ENCODE results near the gene VWF. TPM values are rescaled to one million over a fixed set of nuclear protein-coding genes. Genes with fewer than 3 reads are reported as not detected.

The VWF gene
- total and polyA plus RNA-seq, 7 donors = 0.60 to 98.0 (median 42.2) TPM

DNA sequence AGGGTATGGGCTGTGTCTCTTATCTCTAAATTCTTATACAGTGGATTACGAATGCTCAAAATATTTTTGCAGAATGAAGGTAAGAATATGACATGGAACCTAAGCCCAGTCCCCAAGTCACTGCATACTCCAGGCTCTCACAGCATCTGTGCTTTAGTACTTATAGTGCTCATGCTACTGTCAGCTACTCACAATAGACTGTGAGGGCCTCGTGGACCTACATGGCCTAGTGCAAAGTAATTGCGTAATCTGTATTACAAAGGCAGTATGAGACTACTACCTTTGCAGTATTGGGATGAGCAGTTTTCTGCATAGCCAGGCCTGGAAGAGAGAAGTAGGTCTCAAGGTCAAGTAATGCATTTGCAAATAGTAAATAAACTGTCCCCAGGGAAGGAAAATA lies 27.9 kb downstream of the VWF start:
- intact Hi-C loops (cut with DNase I) = no loop called here
- H3K4me1 ChIP-seq = peaks cover 0 to 15% (median 12%) of the 10 kb centered on the region in 4 donors
- no peak overlapping the region for H3K4me3 ChIP-seq
- no peaks in the 10 kb centered on the region for H3K9me3 ChIP-seq
- no peak overlapping the region for H3K27ac ChIP-seq
- no peaks in the 10 kb centered on the region for H3K27me3 ChIP-seq
- WGBS, 2 donors = 80 to 81% methylated on average over 3 of the region's 3 CpGs
- DNase-seq = no peak
- H3K36me3 ChIP-seq = no peaks in the 10 kb centered on the region
- no peak for TF ChIP-seq POLR2AphosphoS5 (IDR thresholded peaks at IDR 0.05)
- no peak for TF ChIP-seq EP300 (IDR thresholded peaks at IDR 0.05)
- TF ChIP-seq, protein P1, sequence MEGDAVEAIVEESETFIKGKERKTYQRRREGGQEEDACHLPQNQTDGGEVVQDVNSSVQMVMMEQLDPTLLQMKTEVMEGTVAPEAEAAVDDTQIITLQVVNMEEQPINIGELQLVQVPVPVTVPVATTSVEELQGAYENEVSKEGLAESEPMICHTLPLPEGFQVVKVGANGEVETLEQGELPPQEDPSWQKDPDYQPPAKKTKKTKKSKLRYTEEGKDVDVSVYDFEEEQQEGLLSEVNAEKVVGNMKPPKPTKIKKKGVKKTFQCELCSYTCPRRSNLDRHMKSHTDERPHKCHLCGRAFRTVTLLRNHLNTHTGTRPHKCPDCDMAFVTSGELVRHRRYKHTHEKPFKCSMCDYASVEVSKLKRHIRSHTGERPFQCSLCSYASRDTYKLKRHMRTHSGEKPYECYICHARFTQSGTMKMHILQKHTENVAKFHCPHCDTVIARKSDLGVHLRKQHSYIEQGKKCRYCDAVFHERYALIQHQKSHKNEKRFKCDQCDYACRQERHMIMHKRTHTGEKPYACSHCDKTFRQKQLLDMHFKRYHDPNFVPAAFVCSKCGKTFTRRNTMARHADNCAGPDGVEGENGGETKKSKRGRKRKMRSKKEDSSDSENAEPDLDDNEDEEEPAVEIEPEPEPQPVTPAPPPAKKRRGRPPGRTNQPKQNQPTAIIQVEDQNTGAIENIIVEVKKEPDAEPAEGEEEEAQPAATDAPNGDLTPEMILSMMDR (IDR thresholded peaks at IDR 0.05) = no peak
- no peak for TF ChIP-seq POLR2A (IDR thresholded peaks at IDR 0.05)

DNA sequence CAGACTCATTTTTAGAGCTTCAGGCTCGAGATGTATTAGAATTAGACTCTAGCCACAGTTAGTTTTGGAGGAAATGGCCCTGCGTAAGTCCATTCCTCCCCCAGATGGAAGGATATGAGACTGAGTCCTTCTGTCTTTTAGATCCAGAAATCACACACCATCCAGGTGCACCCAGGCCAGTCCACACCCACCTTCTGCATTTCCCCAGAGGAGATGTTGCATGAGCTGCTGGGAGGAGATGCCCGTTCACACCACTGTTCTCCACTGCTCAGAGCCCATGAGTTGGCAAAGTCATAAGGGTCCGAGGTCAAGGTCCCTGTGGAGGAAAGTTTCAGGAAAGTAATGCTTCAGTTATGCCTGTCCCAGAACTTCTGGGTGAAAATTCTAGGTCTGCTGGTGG lies 29.2 kb downstream of the VWF start:
- Histone ChIP-seq H3K4me1 (peaks cover 0 to 26% (median 15%) of the 10 kb centered on the region in 4 donors), H3K9me3 (no peaks in the 10 kb centered on the region), H3K27me3 (no peaks in the 10 kb centered on the region), H3K4me3 (no peak overlapping the region), H3K36me3 (no peaks in the 10 kb centered on the region), H3K27ac (no peak overlapping the region)
- TF ChIP-seq POLR2AphosphoS5 (IDR thresholded peaks at IDR 0.05) = no peak
- TF ChIP-seq, protein P1 (IDR thresholded peaks at IDR 0.05) = no peak
- TF ChIP-seq EP300 (IDR thresholded peaks at IDR 0.05) = no peak
- no peak for TF ChIP-seq POLR2A (IDR thresholded peaks at IDR 0.05)
- no peak for DNase-seq
- intact Hi-C loops (cut with DNase I) = no loop called here
- WGBS, 2 donors = 83 to 87% methylated on average over 4 of the region's 4 CpGs

DNA sequence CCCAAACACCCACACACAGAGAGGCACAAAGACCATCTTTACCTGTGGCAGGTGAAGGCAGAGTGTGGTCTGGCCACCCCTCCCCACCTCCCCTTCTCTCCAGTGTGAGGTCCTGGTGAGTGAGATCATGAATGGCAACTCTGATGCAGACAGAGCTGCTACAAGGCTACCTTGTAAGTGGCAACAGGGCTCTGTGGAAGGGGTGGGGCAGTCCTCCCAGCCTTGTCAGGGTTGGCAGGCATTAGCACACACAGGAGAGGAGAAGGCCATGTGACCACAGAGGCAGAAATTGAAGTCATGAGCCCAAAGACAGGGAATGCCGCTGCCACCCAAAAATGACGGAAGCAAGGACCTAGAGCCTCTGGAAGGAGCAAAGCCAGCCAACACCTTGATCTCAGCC lies 30.7 kb downstream of the VWF start:
- H3K27ac ChIP-seq = peak overlapping the region; percentile 46 to 60 (median 52)
- peaks cover 0 to 37% (median 19%) of the 10 kb centered on the region in 4 donors for H3K4me1 ChIP-seq
- no peaks in the 10 kb centered on the region for H3K27me3 ChIP-seq
- H3K36me3 ChIP-seq = no peaks in the 10 kb centered on the region
- peak; percentile 48 for DNase-seq
- 94 to 99% methylated on average over 2 of the region's 2 CpGs for WGBS, 2 donors
- TF ChIP-seq EP300 (IDR thresholded peaks at IDR 0.05) (no peak), POLR2AphosphoS5 (IDR thresholded peaks at IDR 0.05) (no peak), POLR2A (IDR thresholded peaks at IDR 0.05) (no peak)
- TF ChIP-seq, protein P1 (IDR thresholded peaks at IDR 0.05) = no peak
- H3K9me3 ChIP-seq = no peaks in the 10 kb centered on the region
- intact Hi-C loops (cut with DNase I) = no loop called here
- H3K4me3 ChIP-seq = no peak overlapping the region

DNA sequence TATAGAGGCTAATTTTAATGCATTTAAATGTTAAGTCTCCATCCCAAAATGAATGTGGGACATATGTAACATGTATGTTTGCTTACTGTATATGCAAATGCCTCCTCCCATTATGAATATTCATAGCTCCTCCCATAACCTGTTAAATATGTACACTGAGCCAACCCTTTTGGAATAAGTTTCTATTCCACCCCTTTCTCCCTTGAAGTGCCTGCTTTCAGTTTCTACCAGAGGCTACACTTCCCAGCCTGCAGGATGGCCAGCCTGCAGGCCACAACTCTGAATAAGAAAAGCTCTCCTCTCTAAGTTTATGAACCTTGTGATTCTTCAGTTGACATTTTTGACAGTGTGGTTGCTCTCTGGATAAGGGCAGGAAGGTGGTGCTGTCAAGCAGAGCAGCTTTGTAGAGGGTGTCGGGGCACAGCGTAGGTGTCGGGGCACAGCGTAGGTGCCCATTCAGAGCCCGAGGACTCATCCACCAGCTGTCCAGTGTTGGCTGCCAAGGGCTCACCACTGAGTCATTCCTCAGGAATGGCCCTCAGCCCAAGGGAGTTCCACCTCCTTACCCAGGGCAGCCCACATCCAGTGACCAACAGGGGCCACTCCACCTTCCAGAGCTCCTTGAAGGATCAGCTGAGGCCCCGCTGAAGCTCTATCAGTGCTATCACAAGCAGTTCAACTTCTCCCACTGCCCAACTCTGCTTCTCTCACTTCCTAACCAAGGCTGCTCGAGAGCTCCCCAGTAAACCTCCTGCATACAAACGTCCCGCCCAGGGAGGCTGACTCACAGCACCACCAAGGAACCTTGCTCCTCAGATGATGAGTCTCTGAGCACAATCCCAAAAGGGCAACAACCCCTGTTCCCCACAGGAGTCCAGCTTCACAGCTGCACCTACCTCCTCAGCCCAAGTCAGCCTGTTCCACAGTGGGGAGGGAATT lies 31.4 kb downstream of the VWF start:
- WGBS, 2 donors = 61 to 75% methylated on average over 9 of the region's 9 CpGs
- Histone ChIP-seq H3K4me1 (peaks cover 0 to 41% (median 19%) of the 10 kb centered on the region in 4 donors), H3K36me3 (no peaks in the 10 kb centered on the region), H3K9me3 (no peaks in the 10 kb centered on the region), H3K27ac (peak overlapping the region; percentile 46 to 60 (median 52)), H3K27me3 (no peaks in the 10 kb centered on the region), H3K4me3 (no peak overlapping the region)
- TF ChIP-seq POLR2AphosphoS5 (IDR thresholded peaks at IDR 0.05) (peak in 3 of 4 donors; percentile 26 to 34 (median 30)), POLR2A (IDR thresholded peaks at IDR 0.05) (no peak)
- TF ChIP-seq, protein P1 (IDR thresholded peaks at IDR 0.05) = no peak
- intact Hi-C loops (cut with DNase I) = no loop called here
- DNase-seq = peak; percentile 80

All from sigmoid colon (tissue), 7 donors.